Esophagus squamous epithelium (tissue), 5 donors: ENCODE measurements around the gene WDR54. TPM values are rescaled to one million over a fixed set of nuclear protein-coding genes. Genes with fewer than 3 reads are reported as not detected.

Experiments used
- DNase-seq: peaks from one replicate; lab custom pipeline; 2025; lab: John Stamatoyannopoulos, UW
- H3K27ac ChIP-seq, 4 donors: fragments of 200-600 bp; sonication (generic); one replicate each; pipeline ENCODE4 v1.5.1; 2016 to 2019; ENCODE audit warnings: mild to moderate bottlenecking in 1 of 4
- H3K27me3 ChIP-seq, 4 donors: fragments of 200-600 bp; sonication (generic); 1 replicate in 3 of 4; 2 replicates in 1 of 4; pipeline versions ENCODE4 v1.5.1 to v1.6.0; 2017 to 2021; ENCODE audit warnings: antibody characterized with exemption in 1 of 4
- H3K36me3 ChIP-seq, 3 donors: fragments of 200-600 bp; sonication (generic); one replicate each; pipeline ENCODE4 v1.5.1; 2016 to 2019
- H3K4me1 ChIP-seq, 3 donors: fragments of 200-600 bp; sonication (generic); one replicate each; pipeline ENCODE4 v1.5.1; 2017 to 2019
- H3K4me3 ChIP-seq, 4 donors: fragments of 200-600 bp; sonication (generic); 1 replicate in 3 of 4; 2 replicates in 1 of 4; pipeline ENCODE4 v1.5.1; 2016 to 2019; ENCODE audit warnings: mild to moderate bottlenecking in 2 of 4, moderate library complexity in 1 of 4
- H3K9me3 ChIP-seq, 3 donors: fragments of 200-600 bp; sonication (generic); one replicate each; pipeline ENCODE4 v1.5.1; 2016 to 2019
- POLR2A ChIP-seq, 4 donors: fragments of 450-650 bp; IDR thresholded peaks; one replicate each; pipeline ENCODE4 v1.6.1; 2017; ENCODE audit warnings: antibody characterized with exemption in 4 of 4, mild to moderate bottlenecking in 4 of 4, moderate library complexity in 3 of 4
- WGBS, 2 donors: methylation state at CpG; one replicate each; pipeline ENCODE4 v1.1.5; 2018; 5-methylcytosine and 5-hydroxymethylcytosine counted together
- intact Hi-C: fragments of 100-400 bp; cut with DNase I; formaldehyde crosslinking; loops from one replicate; pipeline ENCODE4 v1.15.0; 2022
- total RNA-seq, 4 donors: library from RNA; depleted of rRNA; stranded (reverse); fragments of >200 nt; gene quantifications; one replicate each; pipeline ENCODE4 v1.1.0, GENCODE V29; 2016
- TF ChIP-seq, protein P1 (sequence below), 6 experiments: fragments of 450-650 bp in 4 of 6; fragments of 200-600 bp in 2 of 6; sonication (generic) in 2 of 6; IDR thresholded peaks; one replicate each; pipeline ENCODE4 v1.5.1; 2016 to 2019; ENCODE audit warnings: antibody characterized with exemption in 6 of 6, mild to moderate bottlenecking in 4 of 6, moderate library complexity in 4 of 6
- donor health status: DM: yes; HTN: yes; CAD: no.

Gene WDR54
- total RNA-seq, 4 donors from 2014 or later: 3.1 to 9.1 (median 6.0) TPM

DNA sequence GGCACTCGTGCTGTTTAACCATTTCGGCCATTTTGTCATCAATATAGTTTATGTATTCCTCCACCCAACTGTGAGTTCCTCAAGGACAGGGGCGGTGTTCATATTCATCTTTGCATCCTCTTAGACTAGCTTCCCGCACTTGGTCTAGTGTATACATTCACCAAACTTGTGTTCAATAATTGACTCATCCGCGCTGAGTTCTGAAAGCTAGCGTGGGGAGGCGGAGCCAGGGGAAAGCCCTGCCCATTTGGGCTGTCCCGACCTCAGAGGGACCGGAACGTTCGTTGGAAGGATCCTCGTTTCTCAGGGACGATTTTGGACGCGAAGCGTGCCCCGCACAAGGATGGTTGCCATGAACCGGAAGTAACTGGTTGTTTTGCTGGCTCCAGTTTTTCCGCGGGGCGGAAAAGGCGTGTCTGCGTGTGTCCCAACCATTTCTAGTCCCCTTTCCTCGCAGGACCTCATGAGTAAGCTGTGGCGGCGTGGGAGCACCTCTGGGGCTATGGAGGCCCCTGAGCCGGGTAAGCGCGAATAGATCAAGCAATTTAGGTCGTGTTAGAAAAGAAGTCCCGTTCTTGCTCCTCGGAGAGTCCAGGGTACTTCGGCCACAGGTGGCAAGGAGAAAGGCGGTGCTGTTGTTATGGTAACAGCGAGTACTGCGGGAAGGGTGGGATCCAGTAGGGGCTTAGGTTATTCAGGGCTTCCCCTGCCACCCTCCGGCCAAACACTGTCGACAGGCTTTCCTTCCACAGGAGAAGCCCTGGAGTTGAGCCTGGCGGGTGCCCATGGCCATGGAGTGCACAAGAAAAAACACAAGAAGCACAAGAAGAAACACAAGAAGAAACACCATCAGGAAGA is 33.4 kb downstream of the WDR54 start, which contains the start of gene INO80B:
Gene INO80B, plus strand, starts transcription at position 434 of the 858 bp plus-strand sequence. Its CDS starts 30 bp downstream, at position 464.
- Histone ChIP-seq H3K27me3 (no peaks in the 10 kb centered on the region), H3K27ac (peak within 1 kb of the TSS; percentile 64 to 89 (median 78)), H3K36me3 (no peaks in the 10 kb centered on the region), H3K4me1 (peaks cover 32 to 46% (median 32%) of the 10 kb centered on the region in 3 donors), H3K4me3 (peak within 1 kb of the TSS; percentile 43 to 87 (median 68)), H3K9me3 (no peaks in the 10 kb centered on the region)
- TF ChIP-seq, protein P1, sequence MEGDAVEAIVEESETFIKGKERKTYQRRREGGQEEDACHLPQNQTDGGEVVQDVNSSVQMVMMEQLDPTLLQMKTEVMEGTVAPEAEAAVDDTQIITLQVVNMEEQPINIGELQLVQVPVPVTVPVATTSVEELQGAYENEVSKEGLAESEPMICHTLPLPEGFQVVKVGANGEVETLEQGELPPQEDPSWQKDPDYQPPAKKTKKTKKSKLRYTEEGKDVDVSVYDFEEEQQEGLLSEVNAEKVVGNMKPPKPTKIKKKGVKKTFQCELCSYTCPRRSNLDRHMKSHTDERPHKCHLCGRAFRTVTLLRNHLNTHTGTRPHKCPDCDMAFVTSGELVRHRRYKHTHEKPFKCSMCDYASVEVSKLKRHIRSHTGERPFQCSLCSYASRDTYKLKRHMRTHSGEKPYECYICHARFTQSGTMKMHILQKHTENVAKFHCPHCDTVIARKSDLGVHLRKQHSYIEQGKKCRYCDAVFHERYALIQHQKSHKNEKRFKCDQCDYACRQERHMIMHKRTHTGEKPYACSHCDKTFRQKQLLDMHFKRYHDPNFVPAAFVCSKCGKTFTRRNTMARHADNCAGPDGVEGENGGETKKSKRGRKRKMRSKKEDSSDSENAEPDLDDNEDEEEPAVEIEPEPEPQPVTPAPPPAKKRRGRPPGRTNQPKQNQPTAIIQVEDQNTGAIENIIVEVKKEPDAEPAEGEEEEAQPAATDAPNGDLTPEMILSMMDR (IDR thresholded peaks at IDR 0.05): peak in 1 of 6 experiments; percentile 3
- peak in 2 of 4 donors; percentile 12 to 18 for TF ChIP-seq POLR2A (IDR thresholded peaks at IDR 0.05)
- WGBS, 2 donors: 0 to 2% methylated on average over 15 to 29 of the region's 40 CpGs
- intact Hi-C loops: no loop called here
- peak; percentile 79 for DNase-seq

DNA sequence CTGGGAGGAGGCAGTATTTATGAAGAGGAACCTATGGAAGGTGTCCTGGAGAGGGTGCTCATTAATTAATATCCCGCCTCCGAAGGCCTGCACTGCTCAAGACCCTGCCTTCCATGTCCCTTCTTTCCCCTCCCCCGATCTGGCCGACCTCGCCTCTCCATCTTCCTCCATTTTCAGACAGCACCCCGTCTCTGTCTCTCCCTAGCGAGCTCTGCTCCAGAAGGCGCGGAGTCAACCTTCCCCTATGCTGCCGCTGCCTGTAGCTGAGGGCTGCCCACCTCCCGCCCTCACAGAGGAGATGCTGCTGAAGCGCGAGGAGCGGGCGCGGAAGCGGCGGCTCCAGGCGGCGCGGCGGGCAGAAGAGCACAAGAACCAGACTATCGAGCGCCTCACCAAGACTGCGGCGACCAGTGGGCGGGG is 35.6 kb downstream of the WDR54 start:
- Histone ChIP-seq H3K9me3 (no peaks in the 10 kb centered on the region), H3K27ac (peak overlapping the region; percentile 94 to 99 (median 98)), H3K4me1 (peaks cover 32 to 51% (median 32%) of the 10 kb centered on the region in 3 donors), H3K27me3 (no peaks in the 10 kb centered on the region), H3K36me3 (peaks cover 0 to 17% (median under 1%) of the 10 kb centered on the region in 3 donors), H3K4me3 (peak overlapping the region; percentile 52 to 84 (median 72))
- DNase-seq: no peak
- WGBS, 2 donors: 1 to 2% methylated on average over 7 to 8 of the region's 27 CpGs
- intact Hi-C loops: no loop called here
- no peak for TF ChIP-seq POLR2A (IDR thresholded peaks at IDR 0.05)
- TF ChIP-seq, protein P1 (IDR thresholded peaks at IDR 0.05): no peak

DNA sequence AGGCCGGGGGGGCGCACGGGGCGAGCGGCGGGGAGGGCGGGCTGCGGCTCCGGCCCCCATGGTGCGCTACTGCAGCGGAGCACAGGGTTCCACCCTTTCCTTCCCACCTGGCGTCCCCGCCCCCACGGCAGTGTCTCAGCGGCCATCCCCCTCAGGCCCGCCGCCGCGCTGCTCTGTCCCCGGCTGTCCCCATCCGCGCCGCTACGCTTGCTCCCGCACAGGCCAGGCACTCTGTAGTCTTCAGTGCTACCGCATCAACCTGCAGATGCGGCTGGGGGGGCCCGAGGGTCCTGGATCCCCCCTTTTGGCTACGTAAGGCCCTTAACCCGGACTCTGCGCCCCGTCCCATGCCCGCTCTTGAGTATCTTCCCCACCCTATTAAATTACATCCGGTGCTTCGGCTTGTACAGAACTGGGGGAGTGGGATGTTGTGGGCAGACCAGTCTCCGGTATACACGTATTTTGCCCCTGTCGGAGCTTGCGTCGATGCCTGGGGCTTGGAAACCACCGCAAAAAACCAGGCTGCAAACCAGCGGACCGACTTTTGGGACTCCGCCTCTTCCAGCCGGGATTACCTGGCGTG is 36.1 kb downstream of the WDR54 start:
- no peaks in the 10 kb centered on the region for H3K27me3 ChIP-seq
- peak; percentile 64 for DNase-seq
- 0% methylated on average over 10 to 15 of the region's 46 CpGs for WGBS, 2 donors
- H3K27ac ChIP-seq: peak overlapping the region; percentile 94 to 99 (median 98)
- TF ChIP-seq, protein P1 (IDR thresholded peaks at IDR 0.05): no peak
- peak in 3 of 4 donors; percentile 44 to 93 (median 85) for TF ChIP-seq POLR2A (IDR thresholded peaks at IDR 0.05)
- intact Hi-C loops: no loop called here
- H3K4me3 ChIP-seq: peak overlapping the region; percentile 52 to 84 (median 72)
- peaks cover 0 to 22% (median 5%) of the 10 kb centered on the region in 3 donors for H3K36me3 ChIP-seq
- H3K4me1 ChIP-seq: peaks cover 32 to 51% (median 32%) of the 10 kb centered on the region in 3 donors
- no peaks in the 10 kb centered on the region for H3K9me3 ChIP-seq

DNA sequence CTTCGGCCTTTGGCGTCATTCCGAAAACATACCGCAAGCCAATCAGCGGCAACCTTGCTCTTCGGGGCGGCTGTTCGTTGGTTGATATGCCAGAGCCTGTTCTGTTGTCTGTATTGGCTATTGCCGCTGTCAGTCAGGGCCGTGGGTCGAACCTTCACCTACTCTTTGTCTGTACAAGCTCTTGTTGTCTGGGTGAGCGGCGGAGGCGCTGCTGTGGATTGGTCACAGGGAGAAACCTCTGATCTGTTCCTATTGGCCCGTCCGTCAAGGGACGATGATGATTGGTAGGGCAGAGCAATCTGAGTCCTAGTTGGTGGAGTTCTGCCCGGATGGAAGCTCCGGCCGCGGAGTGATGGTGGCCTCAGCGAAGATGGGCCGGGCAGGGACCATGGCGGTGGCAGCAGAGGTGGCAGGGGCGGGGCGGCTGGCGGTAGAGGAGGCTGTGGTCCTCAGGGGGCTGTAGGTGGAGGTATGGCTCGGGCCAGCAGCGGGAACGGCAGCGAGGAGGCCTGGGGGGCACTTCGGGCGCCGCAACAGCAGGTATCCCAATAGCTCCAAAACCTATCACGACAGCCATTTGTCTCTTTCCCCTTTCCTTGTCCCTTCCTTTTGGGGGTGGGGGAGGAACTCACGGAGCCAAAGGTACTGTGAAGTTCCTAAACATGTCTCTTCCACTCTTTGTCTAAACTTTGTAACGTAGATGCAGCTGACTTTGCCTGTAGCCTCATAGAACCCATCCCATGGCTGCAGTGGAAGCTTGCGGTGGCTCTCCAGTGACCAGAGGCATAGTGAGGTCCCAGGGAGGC is 36.8 kb downstream of the WDR54 start, which contains the start of gene WBP1:
Gene WBP1, plus strand, starts transcription at position 307 of the 806 bp plus-strand sequence. Its CDS starts 165 bp downstream, at position 472.
- H3K9me3 ChIP-seq: no peaks in the 10 kb centered on the region
- TF ChIP-seq, protein P1 (IDR thresholded peaks at IDR 0.05): no peak
- peak in 1 of 4 donors; percentile 62 for TF ChIP-seq POLR2A (IDR thresholded peaks at IDR 0.05)
- peak within 1 kb of the TSS; percentile 94 to 99 (median 98) for H3K27ac ChIP-seq
- H3K4me3 ChIP-seq: peak within 1 kb of the TSS; percentile 52 to 84 (median 72)
- intact Hi-C loops: no loop called here
- peaks cover 32 to 54% (median 32%) of the 10 kb centered on the region in 3 donors for H3K4me1 ChIP-seq
- H3K36me3 ChIP-seq: peaks cover 0 to 29% (median 7%) of the 10 kb centered on the region in 3 donors
- H3K27me3 ChIP-seq: no peaks in the 10 kb centered on the region
- WGBS, 2 donors: 0 to 1% methylated on average over 7 to 8 of the region's 38 CpGs
- peak; percentile 99 for DNase-seq
